Hypothalamus (tissue), 51 donors: Measurements from ENCODE around the gene ASB13.

Source experiments
- DNase-seq, 51 donors: peaks; one replicate each; lab custom pipeline; 2025; lab: John Stamatoyannopoulos, UW

The ASB13 gene

DNA sequence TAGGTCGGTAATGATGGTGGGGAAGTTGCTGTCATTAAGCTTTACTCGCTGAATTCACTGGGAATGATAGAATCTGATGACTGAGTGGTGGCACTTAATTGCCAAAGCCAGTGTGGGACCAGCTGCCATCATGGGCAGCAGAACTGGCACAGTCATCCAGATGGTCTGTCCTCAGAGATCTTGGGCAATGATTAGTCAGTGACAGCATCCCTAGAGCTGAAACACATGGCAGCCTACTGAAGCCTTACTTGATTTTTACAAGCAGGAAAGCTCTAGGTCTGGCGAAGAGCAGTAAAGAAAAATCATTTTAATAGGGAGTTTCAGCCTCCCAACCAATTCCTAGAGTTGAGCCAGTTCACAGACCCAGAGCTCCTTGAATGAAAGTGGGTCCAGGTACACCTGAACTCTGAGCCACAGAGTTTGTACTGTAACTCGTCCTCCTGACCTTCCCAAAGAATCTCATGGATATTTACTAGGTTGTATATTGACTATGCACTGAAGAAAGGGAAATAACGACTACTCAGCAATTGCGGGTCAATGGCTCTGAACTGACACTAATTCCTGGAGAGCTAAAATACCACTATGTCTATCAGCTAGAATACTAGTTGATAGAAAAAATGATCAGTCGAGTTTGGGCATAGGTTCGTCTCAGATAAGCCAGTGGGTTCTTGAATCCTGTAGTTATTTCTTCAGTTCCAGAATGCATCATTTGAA lies 4.4 kb upstream of the ASB13 start:
- no peak for DNase-seq

DNA sequence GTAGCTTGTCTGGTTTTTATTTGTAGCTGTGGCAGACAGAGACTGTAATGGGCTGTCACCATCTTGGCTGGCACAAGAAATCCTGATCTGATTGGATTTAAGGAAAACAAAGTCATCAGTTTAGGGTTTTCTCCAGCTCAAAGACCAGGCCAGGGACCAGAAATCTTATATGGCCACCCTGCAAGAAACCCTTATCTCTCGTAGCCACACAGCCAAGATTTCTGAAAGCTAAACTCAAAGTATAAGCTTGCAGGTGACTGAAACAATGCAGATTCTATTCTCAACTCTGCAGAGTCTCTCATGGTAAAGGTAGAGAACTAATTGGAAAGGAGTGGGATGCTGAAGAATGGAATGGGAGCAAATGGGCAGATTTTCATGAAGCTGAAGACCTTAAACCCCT lies 3.2 kb upstream of the ASB13 start:
- DNase-seq = no peak

- no peak for DNase-seq
Measured at GRCh38 chr10:5668429-5668828, 2.0 kb upstream of the ASB13 start.

GRCh38 chr10:5666841-5667630 lies 641 bp upstream of the ASB13 start:
- peak in 1 of 51 donors; percentile 19 for DNase-seq

GRCh38 chr10:5665373-5666007 lies 905 bp downstream of the ASB13 start:
- no peak for DNase-seq

DNA sequence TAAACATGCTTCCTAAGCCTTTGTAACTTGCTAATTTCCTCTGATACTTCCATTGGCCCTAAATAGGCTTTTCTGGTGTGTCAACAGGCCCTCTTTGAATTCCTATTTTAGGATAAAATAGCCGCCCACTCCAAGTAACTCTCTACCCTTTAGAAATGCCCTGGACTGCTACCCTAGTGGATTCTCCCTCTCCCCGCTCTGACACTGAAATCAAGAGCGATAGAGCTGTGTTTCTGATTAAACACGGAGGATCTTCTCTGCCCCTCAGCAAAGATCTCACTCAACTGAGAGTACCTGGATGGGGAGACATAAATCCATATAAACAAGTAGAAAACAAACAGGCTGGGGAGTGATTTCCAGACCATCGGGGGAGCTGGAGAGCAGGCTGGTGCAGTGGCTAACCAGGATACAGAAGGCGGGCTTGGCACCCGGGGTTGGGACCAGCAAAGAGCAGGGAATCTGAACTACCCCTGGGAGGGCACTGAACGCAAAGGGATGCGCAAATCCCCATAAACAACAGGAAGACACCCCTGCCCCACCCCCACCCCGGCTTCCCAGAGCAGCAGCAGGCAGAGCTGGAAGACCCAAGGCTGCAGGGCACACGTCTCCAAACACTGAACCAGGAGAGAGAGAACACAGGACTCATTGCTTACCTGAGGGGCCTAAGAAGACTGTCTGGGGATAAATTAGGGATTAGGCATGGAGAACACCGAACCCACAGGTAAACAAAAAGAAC lies 2.5 kb downstream of the ASB13 start:
- DNase-seq = no peak

DNA sequence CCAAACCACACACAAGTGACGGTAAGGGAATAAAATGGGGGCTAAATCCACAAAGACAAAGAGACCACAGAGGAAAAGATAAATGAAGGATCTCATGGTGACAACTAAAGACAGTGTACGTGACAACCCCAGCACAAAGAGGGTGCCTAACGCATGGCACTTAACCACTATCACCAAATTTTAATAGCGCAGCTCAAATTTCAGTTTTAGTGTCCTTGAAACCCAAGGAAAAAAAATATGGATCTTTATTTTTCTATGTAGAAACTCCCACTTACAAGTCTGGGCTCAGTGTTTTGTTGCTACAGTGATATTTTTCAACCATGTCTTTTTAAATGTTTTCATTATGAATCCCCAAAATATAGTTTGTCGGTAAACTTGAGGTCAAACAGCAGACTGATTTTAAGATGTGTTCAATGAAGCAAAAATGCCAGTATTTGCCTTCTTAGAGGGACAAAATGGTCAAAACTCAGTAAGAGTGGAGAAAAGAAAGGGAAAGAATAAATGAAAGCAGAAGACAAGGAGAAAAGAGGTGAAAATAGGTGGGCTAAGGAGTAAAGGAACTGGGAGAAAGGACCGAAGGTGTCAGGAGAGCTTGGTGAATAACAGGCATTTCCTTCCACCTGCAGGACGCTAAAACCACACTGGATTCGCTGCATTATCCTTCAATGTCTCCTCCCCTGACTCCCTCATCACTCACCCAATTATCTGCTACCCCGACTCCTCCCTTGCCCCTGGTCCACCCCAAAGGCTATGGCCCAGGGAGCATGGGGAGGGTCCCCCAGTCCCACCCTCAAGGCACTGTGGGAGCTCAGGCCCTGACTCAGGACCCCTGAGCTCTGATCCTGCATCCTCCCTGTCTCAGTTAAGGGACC lies 3.5 kb downstream of the ASB13 start:
- no peak for DNase-seq

- no peak for DNase-seq
Measured at GRCh38 chr10:5661043-5661442, 5.4 kb downstream of the ASB13 start.

GRCh38 chr10:5659702-5660528 lies 6.5 kb downstream of the ASB13 start:
- DNase-seq = peak in 1 of 51 donors; percentile 4

DNA sequence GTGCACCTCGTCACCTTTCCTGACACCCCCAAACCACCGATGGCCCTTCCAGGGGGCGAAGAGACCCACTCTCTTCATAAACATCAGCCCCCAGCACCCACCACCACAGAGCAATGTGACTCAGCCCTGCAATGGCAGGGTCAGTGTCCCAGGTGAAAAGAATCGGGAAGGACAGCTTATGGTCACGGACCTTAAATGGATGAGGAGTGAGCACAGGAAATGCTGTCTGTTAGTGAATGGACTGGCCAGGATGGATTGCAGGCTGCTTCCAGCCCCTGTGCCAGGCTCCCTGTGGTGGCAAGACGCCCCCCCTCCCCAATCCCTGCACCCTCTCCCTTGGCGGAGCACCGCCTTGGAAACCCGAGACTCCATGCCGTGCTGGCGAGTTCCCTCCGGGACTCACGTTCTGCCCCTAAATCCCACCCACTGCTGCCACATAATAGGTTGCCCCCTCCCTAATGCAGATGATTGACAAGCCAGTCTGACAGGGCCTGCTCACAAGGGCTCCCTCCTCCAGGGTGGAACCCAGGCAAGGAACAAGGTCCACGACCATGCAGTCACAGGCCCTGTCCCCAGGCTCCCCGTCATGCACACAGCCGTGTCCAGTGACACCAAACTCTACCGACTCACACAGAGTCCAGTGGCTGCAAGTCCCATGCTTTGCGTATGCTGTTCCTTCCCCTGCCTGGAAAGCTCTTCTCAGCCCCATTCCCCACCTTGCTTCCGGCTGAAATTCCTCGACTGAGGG lies 7.3 kb downstream of the ASB13 start:
- DNase-seq = no peak

DNA sequence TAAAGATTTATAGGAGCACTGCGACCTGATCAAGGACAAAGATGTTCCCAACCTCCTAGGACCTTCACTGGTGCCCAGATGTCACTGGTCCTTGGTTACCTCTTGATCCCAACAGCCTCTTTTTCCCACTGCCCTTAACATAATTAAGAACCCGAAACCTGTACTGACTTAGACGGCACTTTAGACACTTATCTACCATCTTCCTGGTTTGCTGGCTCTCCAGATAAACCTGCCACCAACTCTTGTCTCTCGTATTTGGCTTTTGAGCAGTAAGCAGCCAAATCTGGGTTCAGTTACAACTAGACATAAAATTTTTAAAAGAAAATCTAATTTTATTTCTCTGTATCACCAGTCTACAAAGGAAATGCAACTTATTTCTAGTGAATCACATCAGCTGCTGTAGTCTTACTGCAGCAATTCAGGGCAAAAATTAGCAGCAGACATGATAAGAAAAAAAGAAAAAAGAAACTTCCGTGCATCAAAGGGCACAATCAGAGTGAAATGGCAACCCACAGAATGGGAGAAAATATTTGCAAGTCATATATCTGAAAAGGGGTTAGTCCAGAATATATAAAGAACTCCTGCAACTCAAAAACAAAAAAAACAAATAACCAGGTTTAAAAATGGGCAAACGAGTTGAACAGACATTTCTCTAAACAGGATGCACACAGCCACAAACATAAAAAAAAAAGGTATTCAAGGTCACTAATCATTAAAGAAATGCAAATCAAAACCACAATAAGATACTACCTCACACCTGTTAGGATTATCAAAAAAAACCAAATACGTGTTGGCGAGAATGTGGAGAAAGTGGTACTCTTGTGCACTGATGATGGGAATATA lies 9.4 kb downstream of the ASB13 start:
- no peak for DNase-seq

GRCh38 chr10:5655121-5655520 lies 11.3 kb downstream of the ASB13 start:
- no peak for DNase-seq

DNA sequence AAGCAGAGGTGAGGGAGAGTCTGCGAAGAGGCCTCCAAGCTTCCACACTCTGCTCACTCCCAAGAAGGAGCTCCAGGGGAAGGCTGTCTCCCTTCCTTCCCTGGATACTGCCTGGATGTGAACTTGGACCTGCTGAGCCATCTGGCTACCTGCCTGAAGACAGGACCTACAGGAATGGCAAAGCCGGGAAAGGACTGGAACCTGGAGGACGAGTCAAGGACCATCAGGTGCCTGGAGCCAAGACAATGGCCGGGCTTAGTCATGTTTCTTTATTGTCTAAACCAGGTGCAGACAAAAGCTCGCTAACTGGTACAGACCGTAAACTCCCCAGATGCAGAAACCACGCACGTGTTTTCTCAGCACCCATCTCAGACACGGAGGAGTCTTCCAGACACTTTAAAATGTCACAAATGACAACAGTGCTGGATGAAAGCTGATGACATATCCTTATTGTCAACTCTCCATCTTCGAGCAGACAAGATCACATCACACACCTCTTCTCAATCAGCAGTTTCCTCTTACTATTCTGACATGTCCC lies 12.1 kb downstream of the ASB13 start:
- DNase-seq = no peak

DNA sequence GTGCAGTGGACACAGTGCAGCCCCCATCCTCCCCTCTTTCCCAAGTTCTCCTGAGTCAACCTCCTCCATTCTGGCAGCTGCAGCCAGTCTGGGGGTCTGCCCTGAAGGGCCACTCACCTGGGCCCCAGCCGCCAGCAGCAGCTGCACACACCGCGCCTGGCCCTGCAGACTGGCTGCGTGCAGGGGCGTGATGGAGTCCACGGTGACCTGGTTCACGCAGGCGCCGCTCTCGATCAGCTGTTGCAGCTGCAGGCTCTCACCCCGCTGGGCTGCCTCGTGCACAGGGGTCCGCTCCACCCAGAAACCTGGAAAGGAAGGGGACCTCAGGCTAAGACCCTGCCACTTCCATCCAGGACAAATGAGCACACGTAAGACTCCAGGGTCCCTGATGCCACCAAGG lies 13.6 kb downstream of the ASB13 start:
- no peak for DNase-seq

GRCh38 chr10:5651388-5651764 lies 15.0 kb downstream of the ASB13 start:
- DNase-seq = no peak

GRCh38 chr10:5650664-5651387 lies 15.6 kb downstream of the ASB13 start:
- no peak for DNase-seq

- no peak for DNase-seq
Measured at GRCh38 chr10:5649746-5650145, 16.6 kb downstream of the ASB13 start.
